Naive thymus-derived CD4-positive, alpha-beta T cell (primary cell): ENCODE data around the gene BIN1. TPM values are rescaled to one million over a fixed set of nuclear protein-coding genes. Genes with fewer than 3 reads are reported as not detected.
"Not testable (repeated sequence)": the region's sequence is repeated elsewhere in the genome, so short reads cannot be mapped to it uniquely, and the experiment has no call there.

Experiments
- ATAC-seq: fragments of 150-1000 bp; cut with Tn5 transposase; 2 replicates; pipeline ENCODE4 v1.10.0; 2021; ENCODE audit warnings: mild to moderate bottlenecking, moderate library complexity
- CTCF ChIA-PET: fragments of 350-600 bp; sonication (Branson Sonifier 250); formaldehyde crosslinking; loops from one replicate; lab custom pipeline; 2021; ENCODE audit warnings: antibody characterized with exemption; lab: Charles Lee
- POLR2A ChIA-PET: fragments of 350-600 bp; sonication (Branson Sonifier 250); formaldehyde crosslinking; loops from one replicate; lab custom pipeline; 2021; ENCODE audit warnings: antibody characterized with exemption, inconsistent platforms; lab: Charles Lee
- DNase-seq, 9 donors: peaks; one replicate each; pipeline versions ENCODE4 v3.0.0 to v3.0.0-alpha.2; 2020 to 2022; ENCODE audit warnings: mixed read lengths in 1 of 9
- H3K27ac ChIP-seq: one replicate; pipeline ENCODE4 v1.7.0; 2013; ENCODE audit warnings: mild to moderate bottlenecking, low read depth, low read length, moderate library complexity
- H3K27me3 ChIP-seq, 2 donors: one replicate each; pipeline ENCODE4 v1.7.0; 2013; ENCODE audit warnings: low read length in 2 of 2, mild to moderate bottlenecking in 2 of 2, moderate library complexity in 2 of 2; ENCODE audit not compliant: control insufficient read depth in 2 of 2, insufficient read depth in 2 of 2
- H3K36me3 ChIP-seq, 3 experiments: 1 replicate in 2 of 3; 2 replicates in 1 of 3; pipeline ENCODE4 v1.7.0; 2013; ENCODE audit warnings: low read length in 3 of 3, mild to moderate bottlenecking in 3 of 3, moderate library complexity in 1 of 3; ENCODE audit not compliant: insufficient read depth in 3 of 3, control insufficient read depth in 2 of 3
- H3K4me1 ChIP-seq, 2 donors: one replicate each; pipeline ENCODE4 v1.7.0; 2013; ENCODE audit warnings: low read length in 2 of 2, mild to moderate bottlenecking in 2 of 2, moderate library complexity in 1 of 2; ENCODE audit not compliant: control insufficient read depth in 2 of 2, insufficient read depth in 2 of 2
- H3K4me3 ChIP-seq: 2 replicates; pipeline ENCODE4 v1.7.0; 2013; ENCODE audit warnings: mild to moderate bottlenecking, low read length
- H3K9me3 ChIP-seq, 3 experiments: 1 replicate in 2 of 3; 2 replicates in 1 of 3; pipeline ENCODE4 v1.7.0; 2013; ENCODE audit warnings: low read length in 3 of 3; ENCODE audit not compliant: control insufficient read depth in 2 of 3
- H3K27ac Mint-ChIP-seq, 9 donors: one replicate each; pipeline ENCODE4 v1.8.0; 2020 to 2022; ENCODE audit warnings: mixed read lengths in 9 of 9, mild to moderate bottlenecking in 8 of 9, moderate library complexity in 5 of 9, inconsistent platforms in 2 of 9
- H3K27me3 Mint-ChIP-seq, 5 donors: one replicate each; pipeline ENCODE4 v1.8.0; 2021 to 2022; ENCODE audit warnings: mixed read lengths in 5 of 5, mild to moderate bottlenecking in 1 of 5
- H3K36me3 Mint-ChIP-seq, 5 donors: one replicate each; pipeline ENCODE4 v1.8.0; 2020 to 2022; ENCODE audit warnings: mixed read lengths in 5 of 5, mild to moderate bottlenecking in 3 of 5, inconsistent platforms in 1 of 5
- H3K4me1 Mint-ChIP-seq, 7 donors: one replicate each; pipeline ENCODE4 v1.8.0; 2020 to 2022; ENCODE audit warnings: mixed read lengths in 7 of 7, mild to moderate bottlenecking in 3 of 7, inconsistent platforms in 1 of 7
- H3K4me3 Mint-ChIP-seq, 10 donors: one replicate each; pipeline ENCODE4 v1.8.0; 2020 to 2022; ENCODE audit warnings: mild to moderate bottlenecking in 10 of 10, mixed read lengths in 10 of 10, moderate library complexity in 6 of 10, inconsistent platforms in 2 of 10
- H3K9me3 Mint-ChIP-seq, 11 donors: one replicate each; pipeline ENCODE4 v1.8.0; 2020 to 2022; ENCODE audit warnings: mixed read lengths in 11 of 11, mild to moderate bottlenecking in 4 of 11, inconsistent platforms in 1 of 11, moderate library complexity in 1 of 11
- intact Hi-C, 2 donors: fragments of 100-400 bp; cut with micrococcal nuclease; formaldehyde crosslinking; loops; one replicate each; pipeline ENCODE4 v1.15.1; 2023
- polyA plus RNA-seq, 2 donors: library from polyadenylated mRNA; unstranded; fragments of 300-500 nt; fragmentation: Illumina TruSeq; gene quantifications; one replicate each; pipeline ENCODE4 v1.2.3, GENCODE V29; 2021
- total RNA-seq, 6 experiments: library from RNA in 5 of 6; stranded (reverse) in 5 of 6; gene quantifications; 1 replicate in 5 of 6; 2 replicates in 1 of 6; pipeline ENCODE4 v1.2.3 and lab custom pipeline; 2021 to 2026

The BIN1 gene
- total and polyA plus RNA-seq, 7 experiments from 2014 or later: 103 to 161 (median 117) TPM

GRCh38 chr2:127029350-127030051, 77.5 kb downstream of the BIN1 start:
- no peaks in the 10 kb centered on the region for H3K9me3 Mint-ChIP-seq
- H3K4me1 ChIP-seq: peaks cover 0 to 8% of the 10 kb centered on the region in 2 donors
- ATAC-seq (no peak), DNase-seq (no peak)
- POLR2A ChIA-PET: no interaction called here
- H3K27me3 ChIP-seq: no peaks in the 10 kb centered on the region
- no peak overlapping the region for H3K27ac ChIP-seq
- H3K9me3 ChIP-seq: no peaks in the 10 kb centered on the region
- H3K4me3 Mint-ChIP-seq: no peak overlapping the region
- CTCF ChIA-PET: no interaction called here
- H3K27me3 Mint-ChIP-seq: peaks cover 18 to 38% (median 24%) of the 10 kb centered on the region in 5 donors
- no peak overlapping the region for H3K27ac Mint-ChIP-seq
- no peaks in the 10 kb centered on the region for H3K36me3 ChIP-seq
- H3K36me3 Mint-ChIP-seq: peaks cover 0 to 2% (median 0%) of the 10 kb centered on the region in 5 donors
- peaks cover 2 to 16% (median 11%) of the 10 kb centered on the region in 7 donors for H3K4me1 Mint-ChIP-seq
- intact Hi-C loops: no loop called here
- no peak overlapping the region for H3K4me3 ChIP-seq

DNA sequence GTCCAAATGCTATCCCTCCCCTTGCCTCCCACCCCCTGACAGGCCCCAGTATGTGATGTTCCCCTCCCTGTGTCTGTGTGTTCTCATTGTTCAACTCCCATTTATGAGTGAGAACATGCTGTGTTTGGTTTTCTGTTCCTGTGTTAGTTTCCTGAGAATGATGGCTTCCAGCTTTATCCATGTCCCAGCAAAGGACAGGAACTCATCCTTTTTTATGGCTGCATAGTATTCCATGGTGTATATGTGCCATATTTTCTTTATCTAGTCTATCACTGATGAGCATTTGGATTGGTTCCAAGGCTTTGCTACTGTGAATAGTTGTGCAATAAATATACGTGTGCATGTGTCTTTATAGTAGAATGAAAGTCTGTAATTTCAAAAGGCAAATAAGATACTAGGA, 78.2 kb downstream of the BIN1 start:
- H3K36me3 Mint-ChIP-seq, POLR2A ChIA-PET, H3K27me3 ChIP-seq, H3K27ac Mint-ChIP-seq, intact Hi-C loops, H3K9me3 Mint-ChIP-seq, H3K4me3 Mint-ChIP-seq, H3K9me3 ChIP-seq, H3K4me3 ChIP-seq, H3K4me1 ChIP-seq, H3K27ac ChIP-seq, ATAC-seq, DNase-seq, H3K36me3 ChIP-seq, CTCF ChIA-PET: not testable (repeated sequence)
- peaks cover 7 to 18% (median 13%) of the 10 kb centered on the region in 7 donors for H3K4me1 Mint-ChIP-seq
- peaks cover 18 to 42% (median 24%) of the 10 kb centered on the region in 5 donors for H3K27me3 Mint-ChIP-seq

GRCh38 chr2:127027715-127028114, 79.2 kb downstream of the BIN1 start:
- no peak for DNase-seq

GRCh38 chr2:127025359-127026166, 81.4 kb downstream of the BIN1 start:
- Histone ChIP-seq H3K4me1 (peaks cover 0 to 8% of the 10 kb centered on the region in 2 donors), H3K36me3 (no peaks in the 10 kb centered on the region), H3K27me3 (no peaks in the 10 kb centered on the region), H3K9me3 (no peaks in the 10 kb centered on the region), H3K4me3 (peak overlapping the region; percentile 72), H3K27ac (peak overlapping the region; percentile 6)
- Mint-ChIP-seq H3K4me1 (peaks cover 7 to 14% (median 13%) of the 10 kb centered on the region in 7 donors), H3K9me3 (peaks cover 0 to 10% (median 0%) of the 10 kb centered on the region in 11 donors), H3K27me3 (peaks cover 10 to 54% (median 20%) of the 10 kb centered on the region in 5 donors), H3K36me3 (peaks cover 0 to 2% (median 0%) of the 10 kb centered on the region in 5 donors), H3K4me3 (peak overlapping the region; percentile 79 to 93 (median 90)), H3K27ac (peak overlapping the region in 6 of 9 donors; percentile 20 to 78 (median 58))
- ChIA-PET CTCF (interaction anchor here (0.5 kb wide), 1 partner anchor 11 kb away, joined by 4 read pairs; no protein-coding TSS in a partner anchor), POLR2A (no interaction called here)
- DNase-seq (peak; percentile 51 to 78 (median 72)), ATAC-seq (peak; percentile 96)
- intact Hi-C loops: loop anchor here in 1 of 2 donors (1.0 to 2.0 kb wide), 2 partner anchors 25 to 55 kb away; no protein-coding TSS in a partner anchor

More at GRCh38 chr2:127027715-127028114, 79.2 kb downstream of the BIN1 start:
- Histone ChIP-seq H3K4me1 (peaks cover 0 to 8% of the 10 kb centered on the region in 2 donors), H3K27me3 (no peaks in the 10 kb centered on the region), H3K4me3 (no peak overlapping the region), H3K27ac (no peak overlapping the region), H3K36me3 (no peaks in the 10 kb centered on the region), H3K9me3 (no peaks in the 10 kb centered on the region)
- no peak for ATAC-seq
- Mint-ChIP-seq H3K4me3 (no peak overlapping the region), H3K9me3 (peaks cover 0 to 10% (median 0%) of the 10 kb centered on the region in 11 donors), H3K36me3 (peaks cover 0 to 2% (median 0%) of the 10 kb centered on the region in 5 donors), H3K27me3 (peaks cover 18 to 46% (median 23%) of the 10 kb centered on the region in 5 donors), H3K27ac (no peak overlapping the region), H3K4me1 (peaks cover 7 to 18% (median 13%) of the 10 kb centered on the region in 7 donors)
- POLR2A ChIA-PET: no interaction called here
- intact Hi-C loops: no loop called here
- CTCF ChIA-PET: no interaction called here

- intact Hi-C loops: loop anchor here in 1 of 2 donors (1.0 to 2.0 kb wide), 2 partner anchors 25 to 56 kb away; no protein-coding TSS in a partner anchor
- ATAC-seq: peak; percentile 10
- peak overlapping the region; percentile 6 for H3K27ac ChIP-seq
- H3K9me3 ChIP-seq: no peaks in the 10 kb centered on the region
- Mint-ChIP-seq H3K27me3 (peaks cover 6 to 52% (median 15%) of the 10 kb centered on the region in 5 donors), H3K27ac (peak overlapping the region in 4 of 9 donors; percentile 1 to 54 (median 40)), H3K36me3 (peaks cover 0 to 2% (median 0%) of the 10 kb centered on the region in 5 donors), H3K4me3 (peak overlapping the region; percentile 64 to 93 (median 76)), H3K9me3 (peaks cover 0 to 10% (median 0%) of the 10 kb centered on the region in 11 donors), H3K4me1 (peaks cover 7 to 14% (median 13%) of the 10 kb centered on the region in 7 donors)
- POLR2A ChIA-PET: no interaction called here
- no peaks in the 10 kb centered on the region for H3K27me3 ChIP-seq
- no peak for DNase-seq
- CTCF ChIA-PET: interaction anchor here (0.5 kb wide), 1 partner anchor 12 kb away, joined by 4 read pairs; no protein-coding TSS in a partner anchor
- no peaks in the 10 kb centered on the region for H3K36me3 ChIP-seq
- H3K4me3 ChIP-seq: peak overlapping the region; percentile 72
- H3K4me1 ChIP-seq: peaks cover 0 to 8% of the 10 kb centered on the region in 2 donors
Observed at GRCh38 chr2:127024769-127025358, 82.1 kb downstream of the BIN1 start.

DNA sequence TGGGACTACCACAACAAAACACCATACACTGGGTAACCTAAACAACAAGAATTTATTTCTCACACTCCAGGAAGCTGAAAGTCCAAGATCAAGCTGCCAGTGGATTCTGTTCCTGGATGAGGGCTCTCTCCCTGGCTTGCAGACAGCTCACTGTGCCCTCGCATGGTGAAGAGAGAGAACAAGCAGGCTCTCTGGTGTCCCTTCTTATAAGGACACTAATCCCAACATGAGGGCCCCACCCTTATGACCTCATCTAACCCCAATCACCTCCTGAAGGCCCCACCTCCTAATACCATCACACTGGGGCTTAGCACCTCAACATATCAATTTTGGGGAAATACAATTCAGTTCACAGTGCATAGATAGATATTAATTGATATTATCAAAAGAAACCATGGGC, 83.5 kb downstream of the BIN1 start:
- intact Hi-C loops: no loop called here
- Histone ChIP-seq H3K36me3 (no peaks in the 10 kb centered on the region), H3K4me3 (no peak overlapping the region), H3K9me3 (no peaks in the 10 kb centered on the region), H3K27me3 (no peaks in the 10 kb centered on the region), H3K4me1 (peaks cover 0 to 8% of the 10 kb centered on the region in 2 donors), H3K27ac (no peak overlapping the region)
- peaks cover 0 to 2% (median 0%) of the 10 kb centered on the region in 5 donors for H3K36me3 Mint-ChIP-seq
- no peak for DNase-seq
- ATAC-seq: no peak
- ChIA-PET POLR2A (interaction anchor here (0.6 to 0.7 kb wide), 2 partner anchors 13 to 119 kb away, joined by 3 read pairs; no protein-coding TSS in a partner anchor), CTCF (no interaction called here)
- H3K27me3 Mint-ChIP-seq: peaks cover 0 to 45% (median 8%) of the 10 kb centered on the region in 5 donors
- peaks cover 0 to 10% (median 0%) of the 10 kb centered on the region in 11 donors for H3K9me3 Mint-ChIP-seq
- H3K4me1 Mint-ChIP-seq: peaks cover 7 to 14% (median 13%) of the 10 kb centered on the region in 7 donors
- peak overlapping the region in 1 of 9 donors; percentile 29 for H3K27ac Mint-ChIP-seq
- peak overlapping the region in 2 of 10 donors; percentile 12 to 51 for H3K4me3 Mint-ChIP-seq
